CD4-positive, alpha-beta T cell treated with Interleukin-15 for 1 hour (primary cell): ENCODE results near the gene PPP1R3G.

Experiments used
- DNase-seq: peaks from one replicate; pipeline ENCODE4 v3.0.0-alpha.2; 2020

The PPP1R3G gene

GRCh38 chr6:5121956-5122355, 36.8 kb downstream of the PPP1R3G start:
- DNase-seq, result no peak

GRCh38 chr6:5122504-5123112, 37.5 kb downstream of the PPP1R3G start:
- no peak for DNase-seq

- no peak for DNase-seq
Measured at GRCh38 chr6:5123296-5124143, 38.4 kb downstream of the PPP1R3G start.

GRCh38 chr6:5124526-5124925, 39.4 kb downstream of the PPP1R3G start:
- DNase-seq, result no peak

- DNase-seq, result no peak
Measured at GRCh38 chr6:5125152-5126006, 40.2 kb downstream of the PPP1R3G start.

- DNase-seq, result no peak
Measured at GRCh38 chr6:5126214-5126613, 41.1 kb downstream of the PPP1R3G start.

GRCh38 chr6:5127106-5127687, 42.1 kb downstream of the PPP1R3G start:
- no peak for DNase-seq

GRCh38 chr6:5128351-5128750, 43.2 kb downstream of the PPP1R3G start:
- no peak for DNase-seq

- no peak for DNase-seq
Measured at GRCh38 chr6:5130135-5130866, 45.2 kb downstream of the PPP1R3G start.

- peak; percentile 30 for DNase-seq
Measured at GRCh38 chr6:5132731-5133130, 47.6 kb downstream of the PPP1R3G start.

GRCh38 chr6:5133943-5134342, 48.8 kb downstream of the PPP1R3G start:
- DNase-seq, result no peak

GRCh38 chr6:5135788-5136376, 50.7 kb downstream of the PPP1R3G start:
- DNase-seq, result no peak

GRCh38 chr6:5136851-5137250, 51.7 kb downstream of the PPP1R3G start:
- DNase-seq, result no peak
